ENCODE results near the gene ITGAV. TPM values are rescaled to one million over a fixed set of nuclear protein-coding genes. Genes with fewer than 3 reads are reported as not detected.

ITGAV gene
- total RNA-seq, 1 donor from 2014 or later = 50.3 TPM

- Mint-ChIP-seq H3K4me3 (no peak overlapping the region), H3K27me3 (ENCODE audit: low read depth) (peaks cover 14% of the 10 kb centered on the region), H3K27ac (ENCODE audit: unreplicated experiment) (no peak overlapping the region), H3K4me1 (peaks cover 15% of the 10 kb centered on the region), H3K9me3 (peaks cover 5% of the 10 kb centered on the region), H3K36me3 (ENCODE audit: low read depth) (peaks cover 8% of the 10 kb centered on the region)
- no peak for TF ChIP-seq CTCF (conservative IDR thresholded peaks at IDR 0.05)
- DNase-seq (ENCODE audit: low read depth, low spot score) = no peak
These were observed 101.4 kb downstream of the ITGAV start for GRCh38 chr2:186691231-186691630.

GRCh38 chr2:186691900-186692299 lies 102.0 kb downstream of the ITGAV start:
- peak overlapping the region; percentile 24 for H3K4me3 Mint-ChIP-seq
- peaks cover 5% of the 10 kb centered on the region for H3K9me3 Mint-ChIP-seq
- DNase-seq (ENCODE audit: low read depth, low spot score) = no peak
- peaks cover 19% of the 10 kb centered on the region for H3K4me1 Mint-ChIP-seq
- H3K27me3 Mint-ChIP-seq (ENCODE audit: low read depth) = peaks cover 18% of the 10 kb centered on the region
- H3K27ac Mint-ChIP-seq (ENCODE audit: unreplicated experiment) = no peak overlapping the region
- peaks cover 8% of the 10 kb centered on the region for H3K36me3 Mint-ChIP-seq (ENCODE audit: low read depth)
- TF ChIP-seq CTCF (conservative IDR thresholded peaks at IDR 0.05) = no peak

GRCh38 chr2:186693446-186693832 lies 103.6 kb downstream of the ITGAV start:
- peaks cover 3% of the 10 kb centered on the region for H3K36me3 Mint-ChIP-seq (ENCODE audit: low read depth)
- DNase-seq (ENCODE audit: low read depth, low spot score) = no peak
- no peak overlapping the region for H3K27ac Mint-ChIP-seq (ENCODE audit: unreplicated experiment)
- H3K4me1 Mint-ChIP-seq = peaks cover 19% of the 10 kb centered on the region
- H3K9me3 Mint-ChIP-seq = no peaks in the 10 kb centered on the region
- H3K27me3 Mint-ChIP-seq (ENCODE audit: low read depth) = peaks cover 18% of the 10 kb centered on the region
- no peak for TF ChIP-seq CTCF (conservative IDR thresholded peaks at IDR 0.05)
- H3K4me3 Mint-ChIP-seq = peak overlapping the region; percentile 93

- Mint-ChIP-seq H3K36me3 (ENCODE audit: low read depth) (no peaks in the 10 kb centered on the region), H3K4me1 (peaks cover 19% of the 10 kb centered on the region), H3K27me3 (ENCODE audit: low read depth) (peaks cover 18% of the 10 kb centered on the region), H3K9me3 (no peaks in the 10 kb centered on the region), H3K27ac (ENCODE audit: unreplicated experiment) (no peak overlapping the region), H3K4me3 (peak overlapping the region; percentile 93)
- DNase-seq (ENCODE audit: low read depth, low spot score) = no peak
- no peak for TF ChIP-seq CTCF (conservative IDR thresholded peaks at IDR 0.05)
These were observed 105.4 kb downstream of the ITGAV start for GRCh38 chr2:186695081-186695756.

- Mint-ChIP-seq H3K27ac (ENCODE audit: unreplicated experiment) (no peak overlapping the region), H3K36me3 (ENCODE audit: low read depth) (no peaks in the 10 kb centered on the region), H3K4me3 (peak overlapping the region; percentile 48), H3K4me1 (peaks cover 19% of the 10 kb centered on the region), H3K27me3 (ENCODE audit: low read depth) (peaks cover 18% of the 10 kb centered on the region), H3K9me3 (no peaks in the 10 kb centered on the region)
- no peak for DNase-seq (ENCODE audit: low read depth, low spot score)
- no peak for TF ChIP-seq CTCF (conservative IDR thresholded peaks at IDR 0.05)
These were observed 106.4 kb downstream of the ITGAV start for GRCh38 chr2:186696290-186696689.

All from neural crest cell (in vitro differentiated cells).